Gastroesophageal sphincter (tissue), 2 donors: Measurements from ENCODE around the gene GPR141.

Source experiments
- EP300 ChIP-seq: sonication (generic); formaldehyde crosslinking; IDR thresholded peaks from one replicate; pipeline ENCODE4 v1.6.1; 2017; ENCODE audit warnings: antibody characterized with exemption, mild to moderate bottlenecking
- POLR2A ChIP-seq, 2 donors: fragments of 450-650 bp; IDR thresholded peaks; one replicate each; pipeline ENCODE4 v1.6.1; 2017; ENCODE audit warnings: antibody characterized with exemption in 2 of 2, mild to moderate bottlenecking in 2 of 2, moderate library complexity in 1 of 2

GRCh38 chr7:37756797-37757551, 73.4 kb downstream of the GPR141 start:
- no peak for TF ChIP-seq POLR2A (IDR thresholded peaks at IDR 0.05)
- TF ChIP-seq EP300: no peak
